Measurements from ENCODE around the gene EDA. TPM values are rescaled to one million over a fixed set of nuclear protein-coding genes. Genes with fewer than 3 reads are reported as not detected.
A peak's percentile ranks its signal among the peaks of the same experiment; 100 is the strongest.

EDA gene
- total RNA-seq, 1 donor = under 0.01 TPM

DNA sequence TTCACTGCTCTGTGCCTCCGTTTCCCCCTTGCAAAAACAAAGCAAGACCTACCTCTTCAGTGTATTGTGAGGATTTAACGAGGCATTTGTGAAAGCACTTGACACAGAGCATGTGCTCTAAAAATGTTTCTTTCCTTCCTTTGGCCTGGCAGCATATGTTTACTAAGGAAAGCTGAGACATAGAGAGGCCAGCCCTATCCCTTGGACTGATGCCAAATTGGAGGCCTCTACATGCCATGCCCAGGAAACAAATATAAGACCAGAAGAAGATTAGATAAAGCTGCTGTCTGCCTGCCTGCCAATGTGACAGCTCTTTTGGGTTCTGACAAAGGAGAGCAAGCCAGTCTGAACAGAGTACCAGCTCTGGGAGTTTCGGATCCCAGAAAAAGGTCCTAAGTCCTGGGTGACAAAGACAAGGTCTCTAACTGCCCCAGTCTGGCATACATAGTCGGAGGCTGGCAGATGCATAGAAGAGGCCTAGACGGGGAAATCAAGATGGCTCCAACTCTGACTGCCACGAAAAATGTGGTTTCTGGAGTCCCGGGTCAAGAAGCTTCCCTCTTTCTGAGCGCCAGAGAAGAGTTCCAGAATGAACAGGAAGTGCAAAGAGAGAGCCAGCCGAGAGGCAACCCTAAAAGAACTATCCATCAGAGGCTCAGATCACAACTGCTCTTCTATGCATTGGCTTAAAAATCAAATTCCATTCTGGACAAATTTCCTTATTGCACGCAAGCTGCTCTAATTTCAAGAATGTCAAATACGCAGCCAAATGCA lies 472.1 kb downstream of the EDA start:
- DNase-seq (ENCODE audit: insufficient read length, low spot score, missing footprints) = no peak
- Histone ChIP-seq H3K27ac (ENCODE audit: low read depth, low read length) (no peak overlapping the region), H3K4me1 (ENCODE audit: insufficient read depth, low read length) (peaks cover 3% of the 10 kb centered on the region), H3K79me2 (ENCODE audit: insufficient read depth, low read length) (no peaks in the 10 kb centered on the region), H2AFZ (ENCODE audit: low read length) (peak overlapping the region; percentile 53), H4K20me1 (ENCODE audit: insufficient read depth, low read length) (peaks cover 3% of the 10 kb centered on the region), H3K4me2 (ENCODE audit: insufficient read depth, low read length) (no peak overlapping the region), H3K36me3 (ENCODE audit: insufficient read depth, low read length) (no peaks in the 10 kb centered on the region), H3K27me3 (ENCODE audit: insufficient read depth, low read length) (no peaks in the 10 kb centered on the region), H3K4me3 (ENCODE audit: insufficient read depth, low read length) (no peak overlapping the region), H3K9me3 (ENCODE audit: low read depth, low read length) (no peaks in the 10 kb centered on the region)
- TF ChIP-seq, protein P1, sequence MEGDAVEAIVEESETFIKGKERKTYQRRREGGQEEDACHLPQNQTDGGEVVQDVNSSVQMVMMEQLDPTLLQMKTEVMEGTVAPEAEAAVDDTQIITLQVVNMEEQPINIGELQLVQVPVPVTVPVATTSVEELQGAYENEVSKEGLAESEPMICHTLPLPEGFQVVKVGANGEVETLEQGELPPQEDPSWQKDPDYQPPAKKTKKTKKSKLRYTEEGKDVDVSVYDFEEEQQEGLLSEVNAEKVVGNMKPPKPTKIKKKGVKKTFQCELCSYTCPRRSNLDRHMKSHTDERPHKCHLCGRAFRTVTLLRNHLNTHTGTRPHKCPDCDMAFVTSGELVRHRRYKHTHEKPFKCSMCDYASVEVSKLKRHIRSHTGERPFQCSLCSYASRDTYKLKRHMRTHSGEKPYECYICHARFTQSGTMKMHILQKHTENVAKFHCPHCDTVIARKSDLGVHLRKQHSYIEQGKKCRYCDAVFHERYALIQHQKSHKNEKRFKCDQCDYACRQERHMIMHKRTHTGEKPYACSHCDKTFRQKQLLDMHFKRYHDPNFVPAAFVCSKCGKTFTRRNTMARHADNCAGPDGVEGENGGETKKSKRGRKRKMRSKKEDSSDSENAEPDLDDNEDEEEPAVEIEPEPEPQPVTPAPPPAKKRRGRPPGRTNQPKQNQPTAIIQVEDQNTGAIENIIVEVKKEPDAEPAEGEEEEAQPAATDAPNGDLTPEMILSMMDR (IDR thresholded peaks at IDR 0.05; ENCODE audit: extremely low read depth, low read depth, low read length) = no peak

DNA sequence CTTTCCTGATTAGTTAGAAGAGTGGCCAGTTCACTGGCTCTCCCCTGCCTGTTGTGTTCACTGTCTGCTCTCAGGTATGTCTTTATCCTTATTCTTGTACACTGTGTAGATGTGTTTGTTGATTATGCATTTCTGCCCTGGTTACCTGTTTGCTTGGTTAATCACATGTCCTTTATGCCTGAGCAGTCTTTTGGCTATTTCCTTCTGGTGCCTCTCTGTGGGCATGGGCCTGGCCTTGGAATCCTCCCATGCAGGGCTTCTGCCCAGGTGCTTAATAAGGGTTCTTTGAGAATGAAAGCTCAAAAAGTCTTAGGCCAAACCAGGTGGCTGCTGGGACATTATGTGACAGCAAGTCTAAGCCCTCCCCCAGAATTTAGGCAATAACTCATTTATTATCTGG lies 472.8 kb downstream of the EDA start:
- no peak for DNase-seq (ENCODE audit: insufficient read length, low spot score, missing footprints)
- peaks cover 3% of the 10 kb centered on the region for H4K20me1 ChIP-seq (ENCODE audit: insufficient read depth, low read length)
- no peaks in the 10 kb centered on the region for H3K79me2 ChIP-seq (ENCODE audit: insufficient read depth, low read length)
- H3K4me2 ChIP-seq (ENCODE audit: insufficient read depth, low read length) = no peak overlapping the region
- no peak overlapping the region for H3K4me3 ChIP-seq (ENCODE audit: insufficient read depth, low read length)
- H3K27me3 ChIP-seq (ENCODE audit: insufficient read depth, low read length) = no peaks in the 10 kb centered on the region
- H3K36me3 ChIP-seq (ENCODE audit: insufficient read depth, low read length) = no peaks in the 10 kb centered on the region
- no peak overlapping the region for H2AFZ ChIP-seq (ENCODE audit: low read length)
- no peak overlapping the region for H3K27ac ChIP-seq (ENCODE audit: low read depth, low read length)
- TF ChIP-seq, protein P1 (IDR thresholded peaks at IDR 0.05; ENCODE audit: extremely low read depth, low read depth, low read length) = no peak
- H3K9me3 ChIP-seq (ENCODE audit: low read depth, low read length) = no peaks in the 10 kb centered on the region
- H3K4me1 ChIP-seq (ENCODE audit: insufficient read depth, low read length) = peaks cover 3% of the 10 kb centered on the region

Small RNAs within 50 kb of the gene (small RNA-seq; reads per million reads assigned to genes)
- gene MIR676 (not detected), gene RF00012 (not detected)

Other genes starting within 250 kb of the EDA start
- not detected in 2 replicates for gene NALF2, start 111.8 kb upstream of the EDA start, total RNA-seq

Measured in osteoblast (primary cell).